Glutamatergic neuron (in vitro differentiated cells): ENCODE measurements around the gene XRCC6. TPM values are rescaled to one million over a fixed set of nuclear protein-coding genes. Genes with fewer than 3 reads are reported as not detected.
"Not testable (repeated sequence)": the region's sequence is repeated elsewhere in the genome, so short reads cannot be mapped to it uniquely, and the experiment has no call there.

Source experiments
- DNase-seq: peaks from one replicate; pipeline ENCODE4 v3.0.0; 2022
- H3K27ac Mint-ChIP-seq: one replicate; pipeline ENCODE4 v1.8.0; 2020; ENCODE audit warnings: mild to moderate bottlenecking, mixed read lengths, inconsistent platforms; ENCODE audit not compliant: unreplicated experiment
- H3K27me3 Mint-ChIP-seq: one replicate; pipeline ENCODE4 v1.8.0; 2020; ENCODE audit warnings: mild to moderate bottlenecking, moderate library complexity, mixed read lengths, inconsistent platforms; ENCODE audit not compliant: unreplicated experiment
- H3K36me3 Mint-ChIP-seq: one replicate; pipeline ENCODE4 v1.8.0; 2020; ENCODE audit warnings: mild to moderate bottlenecking, mixed read lengths, inconsistent platforms; ENCODE audit not compliant: unreplicated experiment
- H3K4me1 Mint-ChIP-seq: one replicate; pipeline ENCODE4 v1.8.0; 2020; ENCODE audit warnings: mild to moderate bottlenecking, low read depth, mixed read lengths, inconsistent platforms; ENCODE audit not compliant: unreplicated experiment
- H3K4me3 Mint-ChIP-seq: one replicate; pipeline ENCODE4 v1.8.0; 2020; ENCODE audit warnings: mild to moderate bottlenecking, mixed read lengths, inconsistent platforms; ENCODE audit not compliant: unreplicated experiment
- H3K9me3 Mint-ChIP-seq: one replicate; pipeline ENCODE4 v1.8.0; 2020; ENCODE audit warnings: mild to moderate bottlenecking, moderate library complexity, mixed read lengths, inconsistent platforms; ENCODE audit not compliant: unreplicated experiment
- total RNA-seq: library from RNA; stranded (reverse); fragmentation: NEBNext Ultra II Directional; extraction: Animal tissue kit (Norgen Biotek cat#: 25700); gene quantifications from one replicate; pipeline ENCODE4 v1.2.1, GENCODE V29; 2021; ENCODE audit not compliant: unreplicated experiment
- TF ChIP-seq, protein P1 (sequence below): fragments of 200-600 bp; sonication (generic); IDR thresholded peaks from one replicate; pipeline ENCODE4 v1.5.0; 2021; ENCODE audit not compliant: partially characterized antibody, unreplicated experiment

Gene XRCC6
- total RNA-seq, 1 donor from 2014 or later: 155 TPM

DNA sequence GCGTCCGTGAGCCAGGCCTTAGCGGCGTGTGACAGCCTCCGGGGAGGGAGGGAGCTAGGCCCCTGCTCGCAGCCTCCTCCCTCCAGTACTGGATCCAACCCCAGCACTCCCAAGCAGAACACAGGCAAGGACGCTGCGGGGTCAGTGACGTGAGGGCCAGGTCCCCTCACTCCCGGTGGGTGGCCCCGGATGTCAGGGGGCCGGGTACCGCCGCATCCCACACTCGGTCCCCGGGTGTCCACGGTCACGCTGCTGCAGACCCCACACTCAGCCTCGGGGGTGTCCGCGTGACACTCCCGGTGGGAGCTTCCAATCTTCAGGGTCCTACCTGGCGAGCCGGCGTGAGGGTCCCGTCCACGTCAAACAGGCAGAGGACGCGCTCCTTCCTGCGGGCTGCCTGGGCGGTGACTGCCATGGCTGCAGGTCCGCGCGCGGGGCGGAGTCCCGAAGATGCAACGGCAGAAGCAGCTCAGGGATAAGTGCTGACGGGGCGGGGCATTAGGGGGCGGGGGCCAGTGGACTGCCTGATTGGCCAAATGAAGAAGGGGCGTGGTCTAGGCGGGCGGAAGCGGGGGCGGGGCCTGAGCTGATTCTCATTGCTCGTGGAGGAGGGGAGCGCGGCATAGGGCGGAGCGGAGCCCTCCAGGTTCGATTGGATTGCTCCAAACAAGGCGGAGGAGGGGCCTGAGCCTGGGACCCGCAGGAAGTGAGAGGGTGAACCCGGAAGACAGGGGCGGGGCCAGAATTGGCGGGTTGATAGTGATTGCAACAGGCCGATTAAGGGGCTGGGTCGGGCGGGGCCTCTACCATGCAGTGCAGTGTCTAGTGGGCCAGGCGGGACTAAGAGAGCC lies 31.5 kb upstream of the XRCC6 start, which contains the start of gene PMM1:
Gene PMM1, minus strand, starts transcription at position 450 of the 851 bp plus-strand sequence. Its CDS starts 35 bp downstream, at position 415.
- Mint-ChIP-seq H3K36me3 (no peaks in the 10 kb centered on the region), H3K27ac (peak within 1 kb of the TSS; percentile 81), H3K27me3 (no peaks in the 10 kb centered on the region), H3K4me1 (no peaks in the 10 kb centered on the region), H3K4me3 (peak within 1 kb of the TSS; percentile 91), H3K9me3 (peaks cover 4% of the 10 kb centered on the region)
- TF ChIP-seq, protein P1, sequence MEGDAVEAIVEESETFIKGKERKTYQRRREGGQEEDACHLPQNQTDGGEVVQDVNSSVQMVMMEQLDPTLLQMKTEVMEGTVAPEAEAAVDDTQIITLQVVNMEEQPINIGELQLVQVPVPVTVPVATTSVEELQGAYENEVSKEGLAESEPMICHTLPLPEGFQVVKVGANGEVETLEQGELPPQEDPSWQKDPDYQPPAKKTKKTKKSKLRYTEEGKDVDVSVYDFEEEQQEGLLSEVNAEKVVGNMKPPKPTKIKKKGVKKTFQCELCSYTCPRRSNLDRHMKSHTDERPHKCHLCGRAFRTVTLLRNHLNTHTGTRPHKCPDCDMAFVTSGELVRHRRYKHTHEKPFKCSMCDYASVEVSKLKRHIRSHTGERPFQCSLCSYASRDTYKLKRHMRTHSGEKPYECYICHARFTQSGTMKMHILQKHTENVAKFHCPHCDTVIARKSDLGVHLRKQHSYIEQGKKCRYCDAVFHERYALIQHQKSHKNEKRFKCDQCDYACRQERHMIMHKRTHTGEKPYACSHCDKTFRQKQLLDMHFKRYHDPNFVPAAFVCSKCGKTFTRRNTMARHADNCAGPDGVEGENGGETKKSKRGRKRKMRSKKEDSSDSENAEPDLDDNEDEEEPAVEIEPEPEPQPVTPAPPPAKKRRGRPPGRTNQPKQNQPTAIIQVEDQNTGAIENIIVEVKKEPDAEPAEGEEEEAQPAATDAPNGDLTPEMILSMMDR: no peak
- peak; percentile 100 for DNase-seq

DNA sequence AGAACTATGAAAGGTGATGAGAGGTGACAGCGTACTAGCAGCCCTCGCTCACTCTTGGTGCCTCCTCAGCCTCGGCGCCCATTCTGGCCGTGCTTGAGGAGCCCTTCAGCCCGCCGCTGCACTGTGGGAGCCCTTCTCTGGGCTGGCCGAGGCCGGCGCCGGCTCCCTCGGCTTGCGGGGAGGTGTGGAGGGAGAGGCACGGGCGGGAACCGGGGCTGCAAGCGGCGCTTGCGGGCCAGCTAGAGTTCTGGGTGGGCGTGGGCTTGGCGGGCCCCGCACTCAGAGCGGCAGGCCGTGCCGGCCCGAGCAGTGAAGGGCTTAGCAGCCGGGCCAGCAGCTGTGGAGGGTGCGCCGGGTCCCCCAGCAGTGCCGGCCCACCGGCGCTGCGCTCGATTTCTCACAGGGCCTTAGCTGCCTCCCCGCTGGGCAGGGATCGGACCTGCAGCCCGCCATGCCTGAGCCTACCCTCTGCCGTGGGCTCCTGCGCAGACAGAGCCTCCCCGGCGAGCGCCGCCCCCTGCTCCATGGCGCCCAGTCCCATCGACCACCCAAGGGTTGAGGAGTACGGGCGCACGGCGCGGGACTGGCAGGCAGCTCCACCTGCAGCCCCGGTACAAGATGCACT lies 27.6 kb upstream of the XRCC6 start:
- H3K9me3 Mint-ChIP-seq, H3K36me3 Mint-ChIP-seq, H3K27ac Mint-ChIP-seq, H3K27me3 Mint-ChIP-seq, DNase-seq, H3K4me3 Mint-ChIP-seq, H3K4me1 Mint-ChIP-seq: not testable (repeated sequence)

DNA sequence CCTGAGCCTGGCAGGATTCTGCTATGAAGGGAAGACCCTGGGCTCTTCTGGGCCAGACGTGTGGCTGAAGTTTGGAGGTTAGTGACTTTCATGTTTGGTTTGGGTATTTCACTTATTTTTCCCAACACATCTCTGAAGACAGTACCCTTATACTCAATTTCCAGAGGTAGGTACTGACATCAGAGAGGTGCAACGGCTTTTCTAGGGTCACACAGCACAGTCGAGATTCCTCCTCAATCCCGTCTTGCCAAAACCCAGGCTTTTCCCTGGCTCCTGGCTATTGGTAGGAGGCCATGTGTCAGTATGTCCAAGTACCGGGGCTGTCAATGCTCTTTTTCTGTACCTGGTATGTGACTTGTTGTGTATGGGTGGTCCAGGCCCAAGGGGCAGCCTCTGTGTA lies 25.4 kb upstream of the XRCC6 start:
- Mint-ChIP-seq H3K9me3 (no peaks in the 10 kb centered on the region), H3K4me1 (peaks cover 3% of the 10 kb centered on the region), H3K36me3 (no peaks in the 10 kb centered on the region), H3K27me3 (peaks cover 5% of the 10 kb centered on the region), H3K4me3 (no peak overlapping the region), H3K27ac (no peak overlapping the region)
- TF ChIP-seq, protein P1: no peak
- DNase-seq: no peak

DNA sequence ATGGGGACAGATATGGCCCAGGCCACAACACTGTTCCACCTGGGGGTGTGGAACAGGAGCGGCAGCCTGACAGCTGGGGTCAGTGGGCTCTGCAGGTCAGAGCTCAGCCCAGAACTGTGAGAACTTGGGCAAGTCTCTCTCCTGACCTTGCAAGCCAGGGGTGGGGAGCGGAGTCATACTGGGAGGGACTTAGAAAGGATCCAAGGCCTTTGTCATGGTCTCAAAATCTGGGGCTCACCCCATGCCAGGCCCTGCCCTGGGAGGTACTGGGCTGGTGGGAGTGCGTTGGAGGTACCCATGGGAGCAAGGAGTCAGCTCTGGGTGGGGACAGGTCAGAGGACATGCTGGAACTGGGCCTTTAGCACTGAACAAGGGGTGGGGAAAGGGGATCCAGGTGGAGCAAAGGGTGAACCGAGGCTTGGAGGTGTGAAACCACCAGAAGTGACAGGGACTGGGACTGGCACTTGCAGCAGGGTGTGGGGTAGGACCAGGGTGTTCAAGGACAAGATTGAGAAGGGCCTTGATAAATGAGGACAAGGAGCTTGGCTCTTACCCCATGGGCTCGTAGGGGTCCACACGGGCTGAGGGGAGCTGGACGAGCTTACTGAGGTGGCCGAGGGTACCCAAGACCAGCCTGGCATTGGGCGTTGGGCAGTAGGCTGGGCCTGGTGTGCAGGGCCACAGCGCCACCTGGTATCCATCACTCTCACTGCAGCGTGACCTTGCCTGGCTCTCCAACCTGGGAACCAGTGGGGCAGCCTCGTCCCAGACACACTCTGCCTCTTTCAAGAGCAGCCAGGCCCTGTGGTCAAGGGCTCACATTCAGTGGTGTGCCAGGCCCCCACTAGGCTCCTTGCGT lies 24.1 kb upstream of the XRCC6 start:
- peak; percentile 75 for DNase-seq
- Mint-ChIP-seq H3K27ac (no peak overlapping the region), H3K36me3 (no peaks in the 10 kb centered on the region), H3K9me3 (no peaks in the 10 kb centered on the region), H3K4me3 (no peak overlapping the region), H3K4me1 (peaks cover 3% of the 10 kb centered on the region), H3K27me3 (peaks cover 5% of the 10 kb centered on the region)
- TF ChIP-seq, protein P1: peak; percentile 70

DNA sequence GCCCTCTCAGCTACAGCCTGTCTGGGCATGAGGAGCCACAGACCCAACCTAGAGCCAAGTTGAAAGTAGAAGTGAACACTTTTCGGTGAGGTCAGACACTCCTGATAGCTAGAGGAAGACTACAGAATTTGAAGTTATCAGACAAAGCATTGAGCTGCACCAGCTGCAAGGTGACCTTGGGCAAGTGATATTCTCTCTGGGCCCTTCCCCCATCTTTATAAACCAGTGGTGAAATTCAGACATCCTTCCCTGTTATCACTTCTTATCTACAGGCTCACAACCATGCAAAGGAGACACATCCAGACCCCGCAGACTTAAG lies 23.5 kb upstream of the XRCC6 start:
- Mint-ChIP-seq H3K27me3 (peaks cover 5% of the 10 kb centered on the region), H3K9me3 (no peaks in the 10 kb centered on the region), H3K4me3 (no peak overlapping the region), H3K36me3 (peaks cover under 1% of the 10 kb centered on the region), H3K27ac (no peak overlapping the region), H3K4me1 (peaks cover 3% of the 10 kb centered on the region)
- DNase-seq: no peak
- TF ChIP-seq, protein P1: no peak
